ENCODE measurements around the gene SLC8A1. TPM values are rescaled to one million over a fixed set of nuclear protein-coding genes. Genes with fewer than 3 reads are reported as not detected.
A peak's percentile ranks its signal among the peaks of the same experiment; 100 is the strongest.

Gene SLC8A1
- total RNA-seq, 1 donor from 2014 or later, result 34.8 TPM

- Histone ChIP-seq H3K4me2 (ENCODE audit: low read length) (peak overlapping the region; percentile 58), H4K20me1 (ENCODE audit: insufficient read depth, low read length) (no peaks in the 10 kb centered on the region), H3K4me1 (ENCODE audit: insufficient read depth, low read length) (peaks cover 5% of the 10 kb centered on the region), H3K36me3 (ENCODE audit: insufficient read depth, low read length) (no peaks in the 10 kb centered on the region), H3K27me3 (ENCODE audit: insufficient read depth, low read length) (no peaks in the 10 kb centered on the region), H3K27ac (ENCODE audit: low read depth, low read length) (no peak overlapping the region), H3K4me3 (ENCODE audit: insufficient read depth, low read depth, low read length) (no peak overlapping the region), H3K9me3 (ENCODE audit: insufficient read depth, low read depth, low read length) (no peaks in the 10 kb centered on the region), H2AFZ (ENCODE audit: low read depth, low read length) (peak overlapping the region; percentile 38), H3K9ac (ENCODE audit: low read length) (no peak overlapping the region), H3K79me2 (ENCODE audit: insufficient read depth, low read length) (no peaks in the 10 kb centered on the region)
- peak; percentile 54 for TF ChIP-seq CTCF (IDR thresholded peaks at IDR 0.05; ENCODE audit: insufficient read depth, low read depth, low read length)
- TF ChIP-seq EZH2 (IDR thresholded peaks at IDR 0.05; ENCODE audit: insufficient read depth, low read length), result no peak
- DNase-seq (ENCODE audit: low read depth), result no peak
- Mint-ChIP-seq H3K27me3 (ENCODE audit: low read depth, unreplicated experiment) (no peaks in the 10 kb centered on the region), H3K27ac (ENCODE audit: unreplicated experiment) (no peak overlapping the region), H3K36me3 (ENCODE audit: low read depth, unreplicated experiment) (no peaks in the 10 kb centered on the region), H3K4me3 (ENCODE audit: unreplicated experiment) (no peak overlapping the region), H3K9me3 (ENCODE audit: unreplicated experiment) (peaks cover 2% of the 10 kb centered on the region), H3K4me1 (ENCODE audit: low read depth, unreplicated experiment) (peaks cover 10% of the 10 kb centered on the region)
- FAIRE-seq, result peak; percentile 58
Measured at GRCh38 chr2:40488101-40488601, 36.3 kb upstream of the SLC8A1 start.

- peak overlapping the region; percentile 27 for H3K27ac Mint-ChIP-seq (ENCODE audit: unreplicated experiment)
- H3K27me3 Mint-ChIP-seq (ENCODE audit: low read depth, unreplicated experiment), result no peaks in the 10 kb centered on the region
- Histone ChIP-seq H3K36me3 (ENCODE audit: insufficient read depth, low read length) (no peaks in the 10 kb centered on the region), H3K4me1 (ENCODE audit: insufficient read depth, low read length) (peaks cover 5% of the 10 kb centered on the region), H3K27ac (ENCODE audit: low read depth, low read length) (no peak overlapping the region), H2AFZ (ENCODE audit: low read depth, low read length) (no peak overlapping the region), H3K27me3 (ENCODE audit: insufficient read depth, low read length) (no peaks in the 10 kb centered on the region), H3K9me3 (ENCODE audit: insufficient read depth, low read depth, low read length) (no peaks in the 10 kb centered on the region), H3K9ac (ENCODE audit: low read length) (no peak overlapping the region), H3K4me2 (ENCODE audit: low read length) (no peak overlapping the region), H3K4me3 (ENCODE audit: insufficient read depth, low read depth, low read length) (no peak overlapping the region), H3K79me2 (ENCODE audit: insufficient read depth, low read length) (no peaks in the 10 kb centered on the region), H4K20me1 (ENCODE audit: insufficient read depth, low read length) (no peaks in the 10 kb centered on the region)
- peak; percentile 92 for DNase-seq (ENCODE audit: low read depth)
- H3K36me3 Mint-ChIP-seq (ENCODE audit: low read depth, unreplicated experiment), result no peaks in the 10 kb centered on the region
- peaks cover 10% of the 10 kb centered on the region for H3K4me1 Mint-ChIP-seq (ENCODE audit: low read depth, unreplicated experiment)
- no peak overlapping the region for H3K4me3 Mint-ChIP-seq (ENCODE audit: unreplicated experiment)
- H3K9me3 Mint-ChIP-seq (ENCODE audit: unreplicated experiment), result peaks cover 2% of the 10 kb centered on the region
- FAIRE-seq, result peak; percentile 34
- TF ChIP-seq EZH2 (IDR thresholded peaks at IDR 0.05; ENCODE audit: insufficient read depth, low read length) (no peak), CTCF (IDR thresholded peaks at IDR 0.05; ENCODE audit: insufficient read depth, low read depth, low read length) (no peak)
Measured at GRCh38 chr2:40487602-40488001, 35.7 kb upstream of the SLC8A1 start.

GRCh38 chr2:40485854-40486253 lies 34.0 kb upstream of the SLC8A1 start:
- H3K27me3 Mint-ChIP-seq (ENCODE audit: low read depth, unreplicated experiment), result no peaks in the 10 kb centered on the region
- H3K9ac ChIP-seq (ENCODE audit: low read length), result no peak overlapping the region
- H3K4me3 Mint-ChIP-seq (ENCODE audit: unreplicated experiment), result no peak overlapping the region
- no peaks in the 10 kb centered on the region for H3K36me3 ChIP-seq (ENCODE audit: insufficient read depth, low read length)
- no peak overlapping the region for H3K27ac Mint-ChIP-seq (ENCODE audit: unreplicated experiment)
- no peak overlapping the region for H2AFZ ChIP-seq (ENCODE audit: low read depth, low read length)
- H3K4me1 Mint-ChIP-seq (ENCODE audit: low read depth, unreplicated experiment), result peaks cover 10% of the 10 kb centered on the region
- H3K79me2 ChIP-seq (ENCODE audit: insufficient read depth, low read length), result no peaks in the 10 kb centered on the region
- no peak overlapping the region for H3K4me3 ChIP-seq (ENCODE audit: insufficient read depth, low read depth, low read length)
- no peaks in the 10 kb centered on the region for H4K20me1 ChIP-seq (ENCODE audit: insufficient read depth, low read length)
- H3K9me3 ChIP-seq (ENCODE audit: insufficient read depth, low read depth, low read length), result no peaks in the 10 kb centered on the region
- DNase-seq (ENCODE audit: low read depth), result no peak
- peaks cover 5% of the 10 kb centered on the region for H3K4me1 ChIP-seq (ENCODE audit: insufficient read depth, low read length)
- H3K36me3 Mint-ChIP-seq (ENCODE audit: low read depth, unreplicated experiment), result no peaks in the 10 kb centered on the region
- H3K4me2 ChIP-seq (ENCODE audit: low read length), result no peak overlapping the region
- no peak for TF ChIP-seq CTCF (IDR thresholded peaks at IDR 0.05; ENCODE audit: insufficient read depth, low read depth, low read length)
- no peak for TF ChIP-seq EZH2 (IDR thresholded peaks at IDR 0.05; ENCODE audit: insufficient read depth, low read length)
- H3K27ac ChIP-seq (ENCODE audit: low read depth, low read length), result no peak overlapping the region
- H3K27me3 ChIP-seq (ENCODE audit: insufficient read depth, low read length), result no peaks in the 10 kb centered on the region
- FAIRE-seq, result no peak
- no peaks in the 10 kb centered on the region for H3K9me3 Mint-ChIP-seq (ENCODE audit: unreplicated experiment)

Data from astrocyte (in vitro differentiated cells and primary cell).